Activated naive CD8-positive, alpha-beta T cell (primary cell): ENCODE measurements around the gene KIAA0513.
A peak's percentile ranks its signal among the peaks of the same experiment; 100 is the strongest.

ENCODE experiments used
- H3K27ac Mint-ChIP-seq: one replicate; pipeline ENCODE4 v1.8.0; 2021; ENCODE audit warnings: mixed read lengths
- H3K27me3 Mint-ChIP-seq: one replicate; pipeline ENCODE4 v1.8.0; 2021; ENCODE audit warnings: mixed read lengths
- H3K36me3 Mint-ChIP-seq: one replicate; pipeline ENCODE4 v1.8.0; 2021; ENCODE audit warnings: mixed read lengths
- H3K4me1 Mint-ChIP-seq: one replicate; pipeline ENCODE4 v1.8.0; 2021; ENCODE audit warnings: low read depth, mixed read lengths
- H3K4me3 Mint-ChIP-seq: one replicate; pipeline ENCODE4 v1.8.0; 2021; ENCODE audit warnings: mild to moderate bottlenecking, mixed read lengths
- H3K9me3 Mint-ChIP-seq: one replicate; pipeline ENCODE4 v1.8.0; 2021; ENCODE audit warnings: low read depth, mixed read lengths

KIAA0513 gene, protein sequence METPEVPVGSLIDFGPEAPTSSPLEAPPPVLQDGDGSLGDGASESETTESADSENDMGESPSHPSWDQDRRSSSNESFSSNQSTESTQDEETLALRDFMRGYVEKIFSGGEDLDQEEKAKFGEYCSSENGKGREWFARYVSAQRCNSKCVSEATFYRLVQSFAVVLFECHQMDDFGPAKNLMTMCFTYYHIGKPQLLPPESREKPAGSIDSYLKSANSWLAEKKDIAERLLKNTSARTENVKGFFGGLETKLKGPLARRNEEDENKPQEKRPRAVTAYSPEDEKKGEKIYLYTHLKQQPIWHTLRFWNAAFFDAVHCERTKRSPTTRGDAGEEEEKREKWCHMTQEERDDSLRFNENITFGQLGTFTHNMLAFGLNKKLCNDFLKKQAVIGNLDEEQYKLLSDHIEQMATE

GRCh38 chr16:85027349-85027957 lies at the start of gene KIAA0513:
Gene KIAA0513, plus strand, starts transcription at chr16:85027795. Its CDS starts 39,277 bp downstream, at chr16:85067072.
- Mint-ChIP-seq H3K4me1 (peaks cover 40% of the 10 kb centered on the region), H3K4me3 (peak within 1 kb of the TSS; percentile 93), H3K9me3 (no peaks in the 10 kb centered on the region), H3K27me3 (no peaks in the 10 kb centered on the region), H3K36me3 (peaks cover 5% of the 10 kb centered on the region), H3K27ac (peak within 1 kb of the TSS; percentile 95)

DNA sequence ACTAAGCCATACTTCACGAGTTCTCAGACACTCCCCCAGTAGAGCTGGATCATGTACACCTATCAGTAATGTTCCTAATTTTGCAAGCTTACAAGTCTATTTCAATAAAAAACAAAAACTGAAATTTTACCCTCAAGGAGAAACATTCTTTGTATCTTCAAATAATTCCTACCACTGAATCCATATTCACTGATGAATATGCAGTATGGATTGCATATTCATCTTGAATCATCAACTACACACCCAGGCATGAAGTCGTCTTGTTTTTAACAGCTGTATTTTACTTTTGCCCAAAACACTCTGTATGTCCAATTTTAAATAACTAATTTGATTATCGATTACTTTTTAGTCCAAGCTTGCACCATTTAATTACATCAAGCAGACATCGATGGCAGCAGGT lies 48.1 kb upstream of the KIAA0513 start:
- H3K36me3 Mint-ChIP-seq = peaks cover 2% of the 10 kb centered on the region
- peaks cover 1% of the 10 kb centered on the region for H3K4me1 Mint-ChIP-seq
- no peaks in the 10 kb centered on the region for H3K9me3 Mint-ChIP-seq
- H3K4me3 Mint-ChIP-seq = no peak overlapping the region
- H3K27ac Mint-ChIP-seq = no peak overlapping the region
- H3K27me3 Mint-ChIP-seq = no peaks in the 10 kb centered on the region

GRCh38 chr16:84982434-84982833 lies 45.2 kb upstream of the KIAA0513 start:
- no peaks in the 10 kb centered on the region for H3K27me3 Mint-ChIP-seq
- peaks cover 14% of the 10 kb centered on the region for H3K4me1 Mint-ChIP-seq
- no peak overlapping the region for H3K4me3 Mint-ChIP-seq
- H3K36me3 Mint-ChIP-seq = peaks cover 2% of the 10 kb centered on the region
- peak overlapping the region; percentile 50 for H3K27ac Mint-ChIP-seq
- no peaks in the 10 kb centered on the region for H3K9me3 Mint-ChIP-seq

DNA sequence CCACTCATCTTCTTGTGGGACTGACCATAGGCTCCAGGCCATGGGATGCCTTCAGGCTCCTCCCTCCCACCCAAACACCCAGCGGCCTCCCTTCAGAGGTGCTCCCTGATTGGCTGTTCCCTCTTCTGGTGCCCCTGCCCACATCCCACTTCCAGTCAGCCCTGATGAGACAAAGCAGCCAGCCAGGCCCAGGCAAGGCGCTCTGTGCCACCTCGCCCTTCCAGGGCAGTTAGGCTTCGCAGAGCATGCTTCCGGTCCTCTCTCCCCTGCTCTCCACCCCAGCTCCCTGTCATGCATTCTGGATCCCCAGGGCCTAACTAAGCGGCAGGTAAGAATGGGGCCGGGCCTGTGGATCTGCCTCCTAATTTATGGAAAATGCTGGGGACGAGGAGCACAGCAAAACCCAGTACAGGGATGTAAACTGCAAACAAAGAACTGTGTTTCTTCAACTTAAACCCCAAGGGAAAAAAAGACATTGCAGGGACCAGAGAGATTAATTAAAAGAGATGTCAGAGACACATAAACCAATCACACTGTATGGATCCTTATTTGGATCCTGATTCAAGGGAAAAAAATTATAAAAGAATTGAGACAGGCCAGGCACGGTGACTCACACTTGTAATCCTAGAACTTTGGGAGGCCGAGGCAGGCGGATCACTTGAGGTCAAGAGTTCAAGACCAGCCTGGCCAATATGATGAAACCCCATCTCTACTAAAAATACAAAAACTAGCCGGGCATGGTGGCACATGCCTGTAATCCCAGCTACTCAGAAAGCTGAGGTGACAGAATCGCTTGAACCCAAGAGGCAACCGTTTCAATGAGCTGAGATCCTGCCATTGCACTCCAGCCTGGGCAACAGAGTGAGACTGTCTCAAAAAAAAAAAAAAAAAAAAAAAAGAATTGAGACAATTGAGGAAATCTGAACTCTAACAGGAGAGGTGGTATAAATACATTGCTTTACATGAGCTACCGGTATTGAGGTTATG lies 42.2 kb upstream of the KIAA0513 start:
- no peaks in the 10 kb centered on the region for H3K27me3 Mint-ChIP-seq
- H3K36me3 Mint-ChIP-seq = no peaks in the 10 kb centered on the region
- H3K27ac Mint-ChIP-seq = no peak overlapping the region
- H3K9me3 Mint-ChIP-seq = no peaks in the 10 kb centered on the region
- peaks cover 14% of the 10 kb centered on the region for H3K4me1 Mint-ChIP-seq
- no peak overlapping the region for H3K4me3 Mint-ChIP-seq

DNA sequence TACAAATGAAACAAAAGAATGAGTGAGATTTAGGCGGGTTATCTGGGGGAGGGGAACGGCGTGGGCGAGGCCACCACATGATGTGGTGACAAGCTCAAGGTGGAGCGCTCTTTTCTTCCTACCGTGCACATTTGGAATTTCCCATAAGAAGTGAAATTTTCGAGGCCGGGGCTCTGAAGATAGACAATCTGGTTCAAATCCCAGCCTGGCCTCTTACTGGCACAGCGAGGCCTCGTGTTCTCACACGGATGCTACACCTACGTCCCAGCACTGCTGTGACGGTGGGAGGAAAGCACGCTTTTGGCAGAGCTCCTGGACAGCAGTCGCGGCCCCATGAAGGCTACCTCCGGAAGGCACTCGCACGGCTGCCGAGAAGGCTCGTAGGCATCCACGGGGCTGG lies 41.5 kb upstream of the KIAA0513 start:
- H3K4me1 Mint-ChIP-seq = peaks cover 14% of the 10 kb centered on the region
- H3K36me3 Mint-ChIP-seq = no peaks in the 10 kb centered on the region
- H3K4me3 Mint-ChIP-seq = no peak overlapping the region
- H3K27me3 Mint-ChIP-seq = no peaks in the 10 kb centered on the region
- H3K27ac Mint-ChIP-seq = no peak overlapping the region
- no peaks in the 10 kb centered on the region for H3K9me3 Mint-ChIP-seq

GRCh38 chr16:84986879-84987278 lies 40.7 kb upstream of the KIAA0513 start:
- H3K4me3 Mint-ChIP-seq = no peak overlapping the region
- H3K4me1 Mint-ChIP-seq = peaks cover 14% of the 10 kb centered on the region
- H3K27me3 Mint-ChIP-seq = no peaks in the 10 kb centered on the region
- H3K27ac Mint-ChIP-seq = no peak overlapping the region
- H3K36me3 Mint-ChIP-seq = no peaks in the 10 kb centered on the region
- no peaks in the 10 kb centered on the region for H3K9me3 Mint-ChIP-seq

- H3K4me3 Mint-ChIP-seq = no peak overlapping the region
- H3K27ac Mint-ChIP-seq = no peak overlapping the region
- peaks cover 13% of the 10 kb centered on the region for H3K4me1 Mint-ChIP-seq
- H3K27me3 Mint-ChIP-seq = no peaks in the 10 kb centered on the region
- no peaks in the 10 kb centered on the region for H3K9me3 Mint-ChIP-seq
- no peaks in the 10 kb centered on the region for H3K36me3 Mint-ChIP-seq
These were observed 39.1 kb upstream of the KIAA0513 start for GRCh38 chr16:84988328-84989080.

DNA sequence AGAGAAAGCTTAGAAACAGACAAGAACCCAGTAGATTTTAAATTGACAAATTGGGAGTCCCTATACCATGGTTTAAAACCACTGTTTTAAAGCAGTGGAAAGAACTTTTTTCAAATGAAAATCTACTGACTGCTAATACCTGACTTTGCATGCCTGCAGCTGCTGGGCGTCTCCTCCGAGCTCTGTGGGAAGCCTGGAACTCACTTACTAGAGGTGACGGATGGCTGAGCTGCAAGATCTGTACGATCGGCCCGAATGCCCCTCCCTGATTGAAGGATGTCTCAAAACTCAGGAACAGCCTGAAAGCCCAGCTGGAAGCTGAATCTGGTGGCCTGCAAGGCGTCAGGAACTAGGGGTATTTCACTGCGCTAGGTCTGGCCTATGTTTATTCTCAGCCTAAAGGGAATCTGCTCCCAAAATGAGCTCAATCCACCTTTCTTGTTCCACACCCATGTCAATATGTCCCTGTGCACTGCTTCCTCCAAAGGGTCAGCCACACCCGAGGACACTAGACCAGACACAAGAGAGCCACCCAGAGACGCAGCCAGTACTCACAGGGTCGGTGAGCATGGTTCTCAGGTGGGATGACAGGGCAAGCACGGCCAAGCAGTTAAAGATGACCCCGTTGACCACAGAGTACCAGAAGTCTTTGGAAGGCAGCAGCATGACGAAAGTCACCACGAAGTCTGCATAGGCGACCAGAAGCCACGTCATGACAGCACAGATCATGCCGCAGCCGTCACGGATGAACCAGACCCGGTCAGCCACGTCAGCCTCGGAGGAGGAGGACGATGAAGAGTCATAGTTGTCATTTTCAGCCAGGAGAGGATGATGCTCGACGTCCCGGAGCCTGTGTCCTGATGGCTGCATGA lies 37.6 kb upstream of the KIAA0513 start:
- H3K9me3 Mint-ChIP-seq = no peaks in the 10 kb centered on the region
- peaks cover 12% of the 10 kb centered on the region for H3K4me1 Mint-ChIP-seq
- H3K27me3 Mint-ChIP-seq = no peaks in the 10 kb centered on the region
- H3K36me3 Mint-ChIP-seq = peaks cover 2% of the 10 kb centered on the region
- H3K4me3 Mint-ChIP-seq = no peak overlapping the region
- H3K27ac Mint-ChIP-seq = no peak overlapping the region

DNA sequence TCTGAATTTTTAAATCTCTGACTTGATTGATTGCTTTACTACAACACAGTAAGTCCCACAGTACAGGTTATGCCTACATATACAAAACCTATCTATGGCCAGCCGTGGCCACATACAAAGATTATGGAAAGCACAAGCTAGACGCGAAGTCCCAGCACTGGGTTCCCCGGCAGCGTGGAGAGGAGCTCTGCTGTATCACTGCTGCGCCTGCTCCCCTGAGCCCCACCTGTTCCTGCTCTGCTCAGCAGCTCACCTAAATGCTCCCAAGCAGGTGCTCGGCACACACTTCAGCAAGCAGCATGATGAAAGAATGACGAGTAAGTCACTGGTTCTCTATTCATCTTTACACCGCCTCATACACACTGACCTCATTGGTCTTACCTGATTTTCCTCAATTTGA lies 36.8 kb upstream of the KIAA0513 start:
- Mint-ChIP-seq H3K4me3 (no peak overlapping the region), H3K27me3 (no peaks in the 10 kb centered on the region), H3K9me3 (no peaks in the 10 kb centered on the region), H3K36me3 (peaks cover 4% of the 10 kb centered on the region), H3K27ac (no peak overlapping the region), H3K4me1 (peaks cover 10% of the 10 kb centered on the region)

- no peaks in the 10 kb centered on the region for H3K27me3 Mint-ChIP-seq
- H3K36me3 Mint-ChIP-seq = peaks cover 4% of the 10 kb centered on the region
- no peaks in the 10 kb centered on the region for H3K9me3 Mint-ChIP-seq
- H3K27ac Mint-ChIP-seq = no peak overlapping the region
- H3K4me1 Mint-ChIP-seq = peaks cover 6% of the 10 kb centered on the region
- H3K4me3 Mint-ChIP-seq = no peak overlapping the region
These were observed 34.9 kb upstream of the KIAA0513 start for GRCh38 chr16:84992717-84993075.

DNA sequence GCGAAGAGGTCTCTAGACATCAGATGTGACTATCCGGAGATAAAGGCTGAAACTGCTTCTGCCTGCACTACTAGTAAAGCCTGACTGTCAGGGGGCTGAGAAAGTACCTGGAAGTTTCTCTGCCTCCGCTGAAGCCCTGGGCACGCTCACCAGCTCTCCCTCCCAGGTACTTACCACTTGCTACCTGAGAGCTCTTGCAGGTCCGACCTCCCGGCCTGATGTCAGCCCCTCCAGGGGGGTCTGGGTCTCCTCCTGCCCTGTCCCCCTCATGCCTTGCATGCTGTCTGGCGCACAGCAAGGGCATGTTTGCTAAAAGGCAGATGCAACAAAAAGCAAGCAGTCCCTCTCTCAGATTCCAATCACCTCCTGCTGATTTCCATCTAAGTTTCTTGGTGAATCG lies 33.7 kb upstream of the KIAA0513 start:
- Mint-ChIP-seq H3K4me3 (no peak overlapping the region), H3K36me3 (peaks cover 4% of the 10 kb centered on the region), H3K27ac (no peak overlapping the region), H3K4me1 (peaks cover 7% of the 10 kb centered on the region), H3K9me3 (no peaks in the 10 kb centered on the region), H3K27me3 (no peaks in the 10 kb centered on the region)

- no peak overlapping the region for H3K4me3 Mint-ChIP-seq
- H3K27ac Mint-ChIP-seq = no peak overlapping the region
- no peaks in the 10 kb centered on the region for H3K27me3 Mint-ChIP-seq
- peaks cover 4% of the 10 kb centered on the region for H3K36me3 Mint-ChIP-seq
- H3K4me1 Mint-ChIP-seq = peaks cover 13% of the 10 kb centered on the region
- no peaks in the 10 kb centered on the region for H3K9me3 Mint-ChIP-seq
These were observed 31.9 kb upstream of the KIAA0513 start for GRCh38 chr16:84995663-84996062.

- Mint-ChIP-seq H3K27ac (no peak overlapping the region), H3K27me3 (no peaks in the 10 kb centered on the region), H3K9me3 (no peaks in the 10 kb centered on the region), H3K4me3 (no peak overlapping the region), H3K36me3 (peaks cover 4% of the 10 kb centered on the region), H3K4me1 (peaks cover 14% of the 10 kb centered on the region)
These were observed 31.2 kb upstream of the KIAA0513 start for GRCh38 chr16:84996365-84996764.

- Mint-ChIP-seq H3K27me3 (no peaks in the 10 kb centered on the region), H3K27ac (peak overlapping the region; percentile 70), H3K4me1 (peaks cover 33% of the 10 kb centered on the region), H3K9me3 (no peaks in the 10 kb centered on the region), H3K4me3 (no peak overlapping the region), H3K36me3 (peaks cover 4% of the 10 kb centered on the region)
These were observed 28.4 kb upstream of the KIAA0513 start for GRCh38 chr16:84999200-84999599.
